CD4-positive, alpha-beta T cell (primary cell): ENCODE measurements around the gene MED22. TPM values are rescaled to one million over a fixed set of nuclear protein-coding genes. Genes with fewer than 3 reads are reported as not detected.
A peak's percentile ranks its signal among the peaks of the same experiment; 100 is the strongest.

Experiments used
- ATAC-seq: fragments of 200-7000 bp; cut with Tn5 transposase; one replicate; pipeline ENCODE4 v1.10.0; 2022; ENCODE audit warnings: mild to moderate bottlenecking; ENCODE audit not compliant: poor library complexity
- CTCF ChIA-PET: fragments of 350-600 bp; sonication (Branson Sonifier 250); formaldehyde crosslinking; loops from one replicate; lab custom pipeline; 2021; ENCODE audit warnings: antibody characterized with exemption, inconsistent platforms; lab: Charles Lee
- POLR2A ChIA-PET: fragments of 350-600 bp; sonication (Branson Sonifier 250); formaldehyde crosslinking; loops from one replicate; lab custom pipeline; 2021; ENCODE audit warnings: antibody characterized with exemption, inconsistent platforms; lab: Charles Lee
- DNase-seq, 14 experiments: peaks; one replicate each; pipeline ENCODE4 v3.0.0-alpha.2; 2013 to 2020; ENCODE audit warnings: mixed read lengths in 2 of 14
- H3K27ac ChIP-seq, 2 donors: one replicate each; pipeline versions ENCODE4 v1.5.1 to v1.7.0; 2013; ENCODE audit warnings: low read length in 2 of 2, low read depth in 1 of 2, mild to moderate bottlenecking in 1 of 2
- H3K27me3 ChIP-seq, 2 experiments: 1 replicate in 1 of 2; 2 replicates in 1 of 2; pipeline versions ENCODE4 v1.6.1 to v1.7.0; 2013; ENCODE audit warnings: low read length in 2 of 2, control low read depth in 1 of 2, mild to moderate bottlenecking in 1 of 2, moderate library complexity in 1 of 2; ENCODE audit not compliant: insufficient read depth in 2 of 2, control insufficient read depth in 1 of 2
- H3K36me3 ChIP-seq: one replicate; pipeline ENCODE4 v1.6.1; 2013; ENCODE audit warnings: low read length, control low read depth; ENCODE audit not compliant: insufficient read depth
- H3K4me1 ChIP-seq: one replicate; pipeline ENCODE4 v1.6.1; 2013; ENCODE audit warnings: low read length, control low read depth; ENCODE audit not compliant: insufficient read depth
- H3K4me3 ChIP-seq: one replicate; pipeline ENCODE4 v1.5.1; 2013; ENCODE audit warnings: mild to moderate bottlenecking, low read length, moderate library complexity
- H3K9me3 ChIP-seq, 2 experiments: 1 replicate in 1 of 2; 2 replicates in 1 of 2; pipeline versions ENCODE4 v1.6.1 to v1.7.0; 2013; ENCODE audit warnings: low read length in 2 of 2, mild to moderate bottlenecking in 2 of 2, control low read depth in 1 of 2, moderate library complexity in 1 of 2; ENCODE audit not compliant: control insufficient read depth in 1 of 2, insufficient read depth in 1 of 2
- H3K27ac Mint-ChIP-seq: one replicate; pipeline ENCODE4 v1.8.0; 2020; ENCODE audit warnings: mixed read lengths
- H3K27me3 Mint-ChIP-seq: one replicate; pipeline ENCODE4 v1.8.0; 2021; ENCODE audit warnings: mixed read lengths
- H3K36me3 Mint-ChIP-seq: one replicate; pipeline ENCODE4 v1.8.0; 2021; ENCODE audit warnings: low read depth, mixed read lengths
- H3K4me1 Mint-ChIP-seq: one replicate; pipeline ENCODE4 v1.8.0; 2021; ENCODE audit warnings: low read depth, mixed read lengths
- H3K4me3 Mint-ChIP-seq: one replicate; pipeline ENCODE4 v1.8.0; 2020; ENCODE audit warnings: mild to moderate bottlenecking, mixed read lengths
- H3K9me3 Mint-ChIP-seq: one replicate; pipeline ENCODE4 v1.8.0; 2020; ENCODE audit warnings: mixed read lengths
- CTCF ChIP-seq: fragments of 200-600 bp; IDR thresholded peaks from one replicate; pipeline ENCODE4 v1.8.0; 2022; ENCODE audit warnings: antibody characterized with exemption, mild to moderate bottlenecking
- intact Hi-C, 2 experiments: fragments of 100-400 bp; cut with DNase I in 1 of 2; cut with micrococcal nuclease in 1 of 2; formaldehyde crosslinking; loops; one replicate each; pipeline versions ENCODE4 v1.15.1 to v1.9.0; 2023 to 2025; cut with DNase I, micrococcal nuclease
- total RNA-seq, 174 experiments: library from RNA in 2 of 174; stranded (reverse) in 2 of 174; gene quantifications; one replicate each; pipeline ENCODE4 v1.2.3 and lab custom pipeline; 2021 to 2026

Gene MED22
- total RNA-seq, 2 experiments from 2014 or later, result 15.7 to 18.0 TPM

- Mint-ChIP-seq H3K4me3 (peak overlapping the region; percentile 88), H3K27me3 (no peaks in the 10 kb centered on the region), H3K9me3 (no peaks in the 10 kb centered on the region), H3K4me1 (peaks cover 34% of the 10 kb centered on the region), H3K36me3 (peaks cover 66% of the 10 kb centered on the region), H3K27ac (peak overlapping the region; percentile 69)
- peak overlapping the region; percentile 88 for H3K4me3 ChIP-seq
- ChIA-PET CTCF (interaction anchor here (2.8 kb wide), 1 partner anchor 25 kb away, joined by 11 read pairs; no protein-coding TSS in a partner anchor), POLR2A (interaction anchor here (2.7 to 3.1 kb wide), 2 partner anchors 11 to 31 kb away, joined by 26 to 45 read pairs; partner anchors contain the start of genes STKLD1, SURF1 and SURF2)
- ATAC-seq (no peak), DNase-seq (no peak)
- H3K27me3 ChIP-seq, result no peaks in the 10 kb centered on the region
- TF ChIP-seq CTCF, result no peak
- intact Hi-C loops, result loop anchor here in 1 of 2 experiments (5.0 to 10.0 kb wide), 2 partner anchors 314 to 941 kb away; partner anchors contain the start of genes GTF3C5 and TTF1
- no peaks in the 10 kb centered on the region for H3K9me3 ChIP-seq
- H3K36me3 ChIP-seq, result peaks cover 68% of the 10 kb centered on the region
- H3K4me1 ChIP-seq, result peaks cover 50% of the 10 kb centered on the region
- no peak overlapping the region for H3K27ac ChIP-seq
Observed at GRCh38 chr9:133346021-133346785, 1.7 kb downstream of the MED22 start.

DNA sequence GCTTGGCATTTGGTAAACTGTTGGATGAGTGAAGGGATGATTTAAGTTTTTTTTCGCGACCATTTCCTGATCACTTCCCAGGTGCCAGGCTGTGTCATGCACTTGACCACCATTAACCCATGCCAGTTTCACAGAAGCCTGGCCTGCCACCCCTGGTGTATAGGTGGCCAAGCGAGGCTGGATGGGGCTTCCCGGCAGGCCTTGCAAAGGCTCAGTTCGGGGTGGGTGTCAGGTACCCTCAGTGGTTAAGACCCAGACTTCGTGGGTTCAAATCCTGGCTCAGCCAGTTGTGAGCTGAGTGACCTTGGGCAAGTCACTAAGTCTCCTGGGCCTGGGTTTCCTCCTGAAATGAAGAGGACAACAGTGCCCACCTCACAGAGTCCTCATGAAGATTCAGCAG lies 2.3 kb downstream of the MED22 start:
- H3K4me3 Mint-ChIP-seq, result peak overlapping the region; percentile 88
- peaks cover 56% of the 10 kb centered on the region for H3K4me1 ChIP-seq
- no peak overlapping the region for H3K4me3 ChIP-seq
- H3K4me1 Mint-ChIP-seq, result peaks cover 37% of the 10 kb centered on the region
- no peaks in the 10 kb centered on the region for H3K27me3 Mint-ChIP-seq
- TF ChIP-seq CTCF, result no peak
- H3K27me3 ChIP-seq, result no peaks in the 10 kb centered on the region
- H3K9me3 ChIP-seq, result no peaks in the 10 kb centered on the region
- CTCF ChIA-PET, result no interaction called here
- DNase-seq (no peak), ATAC-seq (no peak)
- H3K27ac Mint-ChIP-seq, result no peak overlapping the region
- H3K9me3 Mint-ChIP-seq, result no peaks in the 10 kb centered on the region
- H3K36me3 Mint-ChIP-seq, result peaks cover 66% of the 10 kb centered on the region
- H3K27ac ChIP-seq, result no peak overlapping the region
- POLR2A ChIA-PET, result no interaction called here
- H3K36me3 ChIP-seq, result peaks cover 67% of the 10 kb centered on the region
- intact Hi-C loops, result loop anchor here in 1 of 2 experiments (5.0 to 10.0 kb wide), 2 partner anchors 313 to 941 kb away; partner anchors contain the start of genes GTF3C5 and TTF1

DNA sequence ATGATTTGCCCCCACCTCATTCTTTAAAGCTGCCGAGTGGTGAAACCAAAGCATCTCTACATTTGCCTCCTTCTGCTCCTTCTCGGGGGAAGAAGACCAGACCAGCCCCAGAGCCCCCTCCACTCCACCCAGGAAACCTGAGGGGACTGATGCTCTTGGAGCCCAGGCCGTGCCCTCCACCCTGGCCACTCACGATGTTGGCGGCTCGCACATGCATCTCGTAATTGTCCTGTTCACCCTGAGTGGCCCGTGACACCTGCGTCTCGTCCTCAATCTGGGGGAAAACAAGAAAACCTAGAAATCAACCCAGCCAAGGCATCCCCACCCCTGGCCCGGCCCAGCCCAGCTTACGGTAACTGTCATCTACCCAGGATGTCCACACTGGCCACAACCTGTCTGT lies 3.0 kb downstream of the MED22 start:
- ATAC-seq, result no peak
- H3K4me1 Mint-ChIP-seq, result peaks cover 43% of the 10 kb centered on the region
- Histone ChIP-seq H3K4me3 (no peak overlapping the region), H3K27ac (no peak overlapping the region), H3K27me3 (no peaks in the 10 kb centered on the region), H3K4me1 (peaks cover 58% of the 10 kb centered on the region), H3K36me3 (peaks cover 61% of the 10 kb centered on the region), H3K9me3 (no peaks in the 10 kb centered on the region)
- no peaks in the 10 kb centered on the region for H3K27me3 Mint-ChIP-seq
- DNase-seq, result no peak
- intact Hi-C loops, result loop anchor here in 1 of 2 experiments (5.0 to 10.0 kb wide), 2 partner anchors 313 to 940 kb away; partner anchors contain the start of genes GTF3C5 and TTF1
- H3K9me3 Mint-ChIP-seq, result no peaks in the 10 kb centered on the region
- no peak for TF ChIP-seq CTCF
- peak overlapping the region; percentile 48 for H3K4me3 Mint-ChIP-seq
- no peak overlapping the region for H3K27ac Mint-ChIP-seq
- ChIA-PET CTCF (no interaction called here), POLR2A (no interaction called here)
- H3K36me3 Mint-ChIP-seq, result peaks cover 66% of the 10 kb centered on the region
